HepG2 (cell line): ENCODE measurements around the gene SOX13. TPM values are rescaled to one million over a fixed set of nuclear protein-coding genes. Genes with fewer than 3 reads are reported as not detected.

Source experiments
- ATAC-seq: fragments of 200-7000 bp; cut with Tn5 transposase; 3 replicates; pipeline ENCODE4 v1.9.1; 2020; ENCODE audit warnings: mild to moderate bottlenecking, moderate library complexity
- BruUV-seq: library from RNA; stranded (reverse); fragments of 400-500 nt; replicated peaks from 2 replicates; lab custom pipeline; 2021; lab: Mats Ljungman, UMichigan
- CTCF ChIA-PET: fragments of 300-600 bp; formaldehyde crosslinking; extraction: SDS; loops from one replicate; lab custom pipeline; 2021; ENCODE audit warnings: low total read pairs, inconsistent platforms, low intra/inter-chr PET ratio; lab: Yijun Ruan, JAX
- POLR2A ChIA-PET: fragments of 350-600 bp; sonication (Branson Sonifier 250); formaldehyde crosslinking; loops from one replicate; lab custom pipeline; 2020; ENCODE audit warnings: antibody characterized with exemption, inconsistent platforms; lab: Yijun Ruan, JAX
- DNase-seq: peaks from one replicate; pipeline ENCODE4 v3.0.0-alpha.2; 2015; ENCODE audit warnings: low spot score
- FAIRE-seq: peaks from 3 replicates; lab custom pipeline; 2011; peaks lifted over from hg19 to GRCh38; lab: Jason Lieb, UNC
- H2AFZ ChIP-seq: one replicate; pipeline ENCODE4 v1.6.1; 2011; ENCODE audit warnings: low read length, inconsistent platforms
- H3K27ac ChIP-seq: fragments of 300-600 bp; 3 replicates; pipeline ENCODE4 v1.8.0; 2011; ENCODE audit warnings: mixed run types, mild to moderate bottlenecking, mixed read lengths, low read length, inconsistent platforms; ENCODE audit not compliant: insufficient read depth; ENCODE audit errors: extremely low read length
- H3K27me3 ChIP-seq, 2 experiments: fragments of 200-600 bp in 1 of 2; 2 replicates in 1 of 2; 3 replicates in 1 of 2; pipeline versions ENCODE4 v1.6.0 to v1.8.0; 2011; ENCODE audit warnings: low read length in 2 of 2, mild to moderate bottlenecking in 2 of 2, moderate library complexity in 2 of 2, inconsistent platforms in 1 of 2; ENCODE audit not compliant: insufficient read depth in 2 of 2, control insufficient read depth in 1 of 2
- H3K36me3 ChIP-seq, 2 experiments: fragments of 200-600 bp in 1 of 2; replicated peaks in 1 of 2; 2 replicates in 1 of 2; 3 replicates in 1 of 2; pipeline versions ENCODE4 v1.5.1 to v1.8.0; 2011; ENCODE audit warnings: low read length in 2 of 2, inconsistent platforms in 1 of 2; ENCODE audit not compliant: insufficient read depth in 2 of 2, control insufficient read depth in 1 of 2
- H3K4me1 ChIP-seq: 2 replicates; pipeline ENCODE4 v1.5.1; 2012; ENCODE audit warnings: low read length, inconsistent platforms; ENCODE audit not compliant: insufficient read depth
- H3K4me2 ChIP-seq: 2 replicates; pipeline ENCODE4 v1.6.0; 2011; ENCODE audit warnings: low read depth, low read length, inconsistent platforms
- H3K4me3 ChIP-seq, 3 experiments: fragments of 200-600 bp in 1 of 3; sonication (generic), shearing (Covaris generic) in 1 of 3; replicated peaks in 1 of 3; 2 replicates each; pipeline ENCODE4 v1.5.1; 2011 to 2016; ENCODE audit warnings: low read length in 3 of 3, inconsistent platforms in 2 of 3, low read depth in 2 of 3, mild to moderate bottlenecking in 2 of 3, control low read depth in 1 of 3, mixed read lengths in 1 of 3; ENCODE audit not compliant: insufficient read depth in 1 of 3
- H3K79me2 ChIP-seq: one replicate; pipeline ENCODE4 v1.6.1; 2011; ENCODE audit warnings: low read length, inconsistent platforms; ENCODE audit not compliant: insufficient read depth
- H3K9ac ChIP-seq: 2 replicates; pipeline ENCODE4 v1.6.0; 2011; ENCODE audit warnings: mild to moderate bottlenecking, low read depth, low read length, inconsistent platforms; ENCODE audit not compliant: insufficient read depth
- H3K9me3 ChIP-seq: 2 replicates; pipeline ENCODE4 v1.5.1; 2012; ENCODE audit warnings: mild to moderate bottlenecking, low read length
- H4K20me1 ChIP-seq: 2 replicates; pipeline ENCODE4 v1.6.0; 2011; ENCODE audit warnings: inconsistent platforms, mild to moderate bottlenecking, low read length, moderate library complexity; ENCODE audit not compliant: insufficient read depth
- BHLHE40 ChIP-seq: IDR thresholded peaks from 2 replicates; pipeline ENCODE4 v1.6.1; 2011; ENCODE audit warnings: low read length, improper control_type of control experiment
- DNMT3B ChIP-seq: conservative IDR thresholded peaks from 2 replicates; pipeline ENCODE4 v1.6.1; 2016; ENCODE audit warnings: missing biosample characterization, control low read depth
- HDAC6 ChIP-seq: fragments of 200-600 bp; sonication (generic); IDR thresholded peaks from 2 replicates; pipeline ENCODE4 v1.7.0; 2017; ENCODE audit warnings: mild to moderate bottlenecking, antibody characterized with exemption, low read length, low read depth
- KLF12 ChIP-seq: sonication (generic); formaldehyde crosslinking; IDR thresholded peaks from 2 replicates; pipeline ENCODE4 v1.4.0; 2020; ENCODE audit warnings: missing genetic modification reagents, borderline replicate concordance
- NFIC ChIP-seq: IDR thresholded peaks from 2 replicates; pipeline ENCODE4 v1.6.1; 2012; ENCODE audit warnings: mild to moderate bottlenecking, low read length, inconsistent platforms
- PHF20 ChIP-seq: sonication (generic); formaldehyde crosslinking; IDR thresholded peaks from 2 replicates; pipeline ENCODE4 v1.5.0; 2020; ENCODE audit warnings: mild to moderate bottlenecking, missing genetic modification reagents
- RARG ChIP-seq: sonication (generic); formaldehyde crosslinking; IDR thresholded peaks from 2 replicates; pipeline ENCODE4 v1.4.0; 2020; ENCODE audit warnings: low read depth, mild to moderate bottlenecking, missing genetic modification reagents
- SIX4 ChIP-seq: sonication (generic); formaldehyde crosslinking; IDR thresholded peaks from 2 replicates; pipeline ENCODE4 v1.4.0; 2020; ENCODE audit warnings: missing genetic modification reagents
- SOX6 ChIP-seq, 2 experiments: fragments of 450-650 bp in 1 of 2; sonication (generic) in 1 of 2; formaldehyde crosslinking in 1 of 2; IDR thresholded peaks; 2 replicates each; pipeline versions ENCODE4 v1.4.0 to v1.6.1; 2017 to 2020; ENCODE audit warnings: antibody characterized with exemption in 1 of 2, mild to moderate bottlenecking in 1 of 2, missing genetic modification reagents in 1 of 2
- ZNF143 ChIP-seq: sonication (generic); formaldehyde crosslinking; IDR thresholded peaks from 2 replicates; pipeline ENCODE4 v1.4.0; 2020; ENCODE audit warnings: missing genetic modification reagents
- ZNF350 ChIP-seq: sonication (generic); formaldehyde crosslinking; IDR thresholded peaks from 2 replicates; pipeline ENCODE4 v1.4.0; 2020; ENCODE audit warnings: mild to moderate bottlenecking, low read depth, missing genetic modification reagents, borderline replicate concordance
- ZNF543 ChIP-seq: sonication (generic); formaldehyde crosslinking; IDR thresholded peaks from 2 replicates; pipeline ENCODE4 v1.4.0; 2020; ENCODE audit warnings: mild to moderate bottlenecking, missing genetic modification reagents
- WGBS: methylation state at CpG from one replicate; pipeline ENCODE4 v1.1.6; 2017; ENCODE audit warnings: low lambda C conversion rate; 5-methylcytosine and 5-hydroxymethylcytosine counted together
- in situ Hi-C: cut with HindIII; loops from 2 replicates; pipeline ENCODE4 v1.10.0; 2017; ENCODE audit warnings: low pct_unique_long_range_greater_than_20kb; ENCODE audit not compliant: extremely low pct_ligation_motif_present
- intact Hi-C: fragments of 100-400 bp; cut with micrococcal nuclease; formaldehyde crosslinking; loops from one replicate; pipeline ENCODE4 v1.10.0; 2022; ENCODE audit not compliant: unreplicated experiment
- polyA plus RNA-seq, 8 experiments: library from polyadenylated mRNA; depleted of rRNA in 3 of 8; stranded (reverse) in 7 of 8; unstranded in 1 of 8; fragments of >200 nt; fragmentation: Illumina TruSeq in 4 of 8; extraction: Trizol in 4 of 8; gene quantifications; 2 replicates each; pipeline versions ENCODE4 v1.2.1 to v1.2.3, GENCODE V29; 2011 to 2016; ENCODE audit warnings: low read depth in 4 of 8, missing spikeins in 1 of 8, mixed read lengths in 1 of 8; ENCODE audit not compliant: insufficient read depth in 1 of 8
- total RNA-seq, 5 experiments: library from RNA; depleted of rRNA; stranded (reverse); fragments of >200 nt; fragmentation: Illumina TruSeq; extraction: Trizol; gene quantifications; 2 replicates each; pipeline ENCODE4 v1.2.3, GENCODE V29; 2016; ENCODE audit warnings: low read depth in 1 of 5
- TF ChIP-seq, protein P1 (sequence below): sonication (generic); formaldehyde crosslinking; conservative IDR thresholded peaks from 2 replicates; pipeline ENCODE4 v1.4.0; 2020; ENCODE audit warnings: missing genetic modification reagents
- TF ChIP-seq, protein P2 (sequence below): sonication (generic); formaldehyde crosslinking; IDR thresholded peaks from 2 replicates; pipeline ENCODE4 v1.8.0; 2022; ENCODE audit warnings: missing genetic modification reagents, mild to moderate bottlenecking, borderline replicate concordance
- TF ChIP-seq, protein P3 (sequence below): sonication (generic); formaldehyde crosslinking; IDR thresholded peaks from 2 replicates; pipeline ENCODE4 v1.4.0; 2020; ENCODE audit warnings: missing genetic modification reagents, borderline replicate concordance
- TF ChIP-seq, protein P4 (sequence below): sonication (generic); formaldehyde crosslinking; IDR thresholded peaks from 2 replicates; pipeline ENCODE4 v1.9.0; 2021; ENCODE audit warnings: missing genetic modification reagents, mild to moderate bottlenecking, borderline replicate concordance

The SOX13 gene
- total and polyA plus RNA-seq, 2 of the 13 experiments (the other 11 are each of a cell fraction or from before 2014, with no cell fraction given) = 13.3 to 15.8 TPM

DNA sequence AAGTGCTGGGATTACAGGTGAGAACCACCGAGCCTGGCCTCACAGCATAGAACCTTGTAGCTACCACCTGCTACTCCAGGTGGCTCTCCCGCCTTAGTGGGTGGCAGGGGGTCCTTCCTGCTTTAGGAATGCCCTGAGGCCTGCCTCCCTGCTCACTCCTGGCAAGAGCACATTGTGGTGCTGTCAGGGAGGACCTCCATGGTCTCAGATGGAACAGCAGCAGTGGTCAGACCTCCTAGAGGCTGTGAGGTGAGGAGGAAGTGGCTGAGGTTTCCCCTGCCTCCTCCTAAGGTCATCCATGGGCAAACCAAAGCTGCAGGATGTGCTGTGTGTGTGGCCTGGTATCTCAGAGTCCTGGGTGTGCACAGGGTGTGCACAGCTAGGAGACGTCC is 6.7 kb downstream of the SOX13 start:
- WGBS = 97% methylated on average over 3 of the region's 3 CpGs
- Histone ChIP-seq H2AFZ (no peak overlapping the region), H4K20me1 (peaks cover 19% of the 10 kb centered on the region), H3K4me2 (peak overlapping the region; percentile 56), H3K4me1 (peaks cover 89% of the 10 kb centered on the region), H3K36me3 (no peaks in the 10 kb centered on the region), H3K79me2 (peaks cover 93% of the 10 kb centered on the region), H3K27me3 (no peaks in the 10 kb centered on the region), H3K27ac (peak overlapping the region; percentile 36), H3K4me3 (0 out of 6 replicates have a peak overlapping the region, but pooled peaks of 1 of the 3 experiments have one; percentile 23), H3K9ac (peak overlapping the region; percentile 29; the same call in 1 of the 2 replicates), H3K9me3 (no peaks in the 10 kb centered on the region)
- POLR2A ChIA-PET = interaction anchor here (0.7 to 1.2 kb wide), 4 partner anchors 14 to 209 kb away, joined by 3 to 10 read pairs (median 4); no protein-coding TSS in a partner anchor
- no peak for ATAC-seq
- CTCF ChIA-PET = interaction anchor here (2.0 kb wide), 1 partner anchor 48 kb away, joined by 4 read pairs; no protein-coding TSS in a partner anchor
- no peak for FAIRE-seq
- intact Hi-C loops = no loop called here
- TF ChIP-seq ZNF543 (CRISPR knock-in tag) (0 out of 2 replicates have a peak, but pooled peaks have one; percentile 36), DNMT3B (CRISPR knock-in tag) (no peak), HDAC6 (no peak), ZNF143 (CRISPR knock-in tag) (no peak), SIX4 (CRISPR knock-in tag) (no peak), KLF12 (CRISPR knock-in tag) (no peak), SOX6 (IDR thresholded peaks at IDR 0.05) (no peak), SOX6 (CRISPR knock-in tag; IDR thresholded peaks at IDR 0.05) (no peak), NFIC (no peak), PHF20 (CRISPR knock-in tag) (no peak), ZNF350 (CRISPR knock-in tag) (no peak), BHLHE40 (no peak), RARG (CRISPR knock-in tag) (no peak)
- TF ChIP-seq, protein P1, sequence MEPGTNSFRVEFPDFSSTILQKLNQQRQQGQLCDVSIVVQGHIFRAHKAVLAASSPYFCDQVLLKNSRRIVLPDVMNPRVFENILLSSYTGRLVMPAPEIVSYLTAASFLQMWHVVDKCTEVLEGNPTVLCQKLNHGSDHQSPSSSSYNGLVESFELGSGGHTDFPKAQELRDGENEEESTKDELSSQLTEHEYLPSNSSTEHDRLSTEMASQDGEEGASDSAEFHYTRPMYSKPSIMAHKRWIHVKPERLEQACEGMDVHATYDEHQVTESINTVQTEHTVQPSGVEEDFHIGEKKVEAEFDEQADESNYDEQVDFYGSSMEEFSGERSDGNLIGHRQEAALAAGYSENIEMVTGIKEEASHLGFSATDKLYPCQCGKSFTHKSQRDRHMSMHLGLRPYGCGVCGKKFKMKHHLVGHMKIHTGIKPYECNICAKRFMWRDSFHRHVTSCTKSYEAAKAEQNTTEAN (CRISPR knock-in tag) = no peak
- TF ChIP-seq, protein P2, sequence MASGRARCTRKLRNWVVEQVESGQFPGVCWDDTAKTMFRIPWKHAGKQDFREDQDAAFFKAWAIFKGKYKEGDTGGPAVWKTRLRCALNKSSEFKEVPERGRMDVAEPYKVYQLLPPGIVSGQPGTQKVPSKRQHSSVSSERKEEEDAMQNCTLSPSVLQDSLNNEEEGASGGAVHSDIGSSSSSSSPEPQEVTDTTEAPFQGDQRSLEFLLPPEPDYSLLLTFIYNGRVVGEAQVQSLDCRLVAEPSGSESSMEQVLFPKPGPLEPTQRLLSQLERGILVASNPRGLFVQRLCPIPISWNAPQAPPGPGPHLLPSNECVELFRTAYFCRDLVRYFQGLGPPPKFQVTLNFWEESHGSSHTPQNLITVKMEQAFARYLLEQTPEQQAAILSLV (CRISPR knock-in tag) = 0 out of 2 replicates have a peak, but pooled peaks have one; percentile 15
- TF ChIP-seq, protein P3, sequence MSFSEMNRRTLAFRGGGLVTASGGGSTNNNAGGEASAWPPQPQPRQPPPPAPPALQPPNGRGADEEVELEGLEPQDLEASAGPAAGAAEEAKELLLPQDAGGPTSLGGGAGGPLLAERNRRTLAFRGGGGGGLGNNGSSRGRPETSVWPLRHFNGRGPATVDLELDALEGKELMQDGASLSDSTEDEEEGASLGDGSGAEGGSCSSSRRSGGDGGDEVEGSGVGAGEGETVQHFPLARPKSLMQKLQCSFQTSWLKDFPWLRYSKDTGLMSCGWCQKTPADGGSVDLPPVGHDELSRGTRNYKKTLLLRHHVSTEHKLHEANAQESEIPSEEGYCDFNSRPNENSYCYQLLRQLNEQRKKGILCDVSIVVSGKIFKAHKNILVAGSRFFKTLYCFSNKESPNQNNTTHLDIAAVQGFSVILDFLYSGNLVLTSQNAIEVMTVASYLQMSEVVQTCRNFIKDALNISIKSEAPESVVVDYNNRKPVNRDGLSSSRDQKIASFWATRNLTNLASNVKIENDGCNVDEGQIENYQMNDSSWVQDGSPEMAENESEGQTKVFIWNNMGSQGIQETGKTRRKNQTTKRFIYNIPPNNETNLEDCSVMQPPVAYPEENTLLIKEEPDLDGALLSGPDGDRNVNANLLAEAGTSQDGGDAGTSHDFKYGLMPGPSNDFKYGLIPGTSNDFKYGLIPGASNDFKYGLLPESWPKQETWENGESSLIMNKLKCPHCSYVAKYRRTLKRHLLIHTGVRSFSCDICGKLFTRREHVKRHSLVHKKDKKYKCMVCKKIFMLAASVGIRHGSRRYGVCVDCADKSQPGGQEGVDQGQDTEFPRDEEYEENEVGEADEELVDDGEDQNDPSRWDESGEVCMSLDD (CRISPR knock-in tag) = no peak
- TF ChIP-seq, protein P4, sequence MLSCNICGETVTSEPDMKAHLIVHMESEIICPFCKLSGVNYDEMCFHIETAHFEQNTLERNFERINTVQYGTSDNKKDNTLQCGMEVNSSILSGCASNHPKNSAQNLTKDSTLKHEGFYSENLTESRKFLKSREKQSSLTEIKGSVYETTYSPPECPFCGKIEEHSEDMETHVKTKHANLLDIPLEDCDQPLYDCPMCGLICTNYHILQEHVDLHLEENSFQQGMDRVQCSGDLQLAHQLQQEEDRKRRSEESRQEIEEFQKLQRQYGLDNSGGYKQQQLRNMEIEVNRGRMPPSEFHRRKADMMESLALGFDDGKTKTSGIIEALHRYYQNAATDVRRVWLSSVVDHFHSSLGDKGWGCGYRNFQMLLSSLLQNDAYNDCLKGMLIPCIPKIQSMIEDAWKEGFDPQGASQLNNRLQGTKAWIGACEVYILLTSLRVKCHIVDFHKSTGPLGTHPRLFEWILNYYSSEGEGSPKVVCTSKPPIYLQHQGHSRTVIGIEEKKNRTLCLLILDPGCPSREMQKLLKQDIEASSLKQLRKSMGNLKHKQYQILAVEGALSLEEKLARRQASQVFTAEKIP (CRISPR knock-in tag) = no peak
- no TSS peak for BruUV-seq
- DNase-seq = no peak
- in situ Hi-C loops = loop anchor here (10.0 kb wide), 1 partner anchor 295 kb away; no protein-coding TSS in a partner anchor
